HUES48 (cell line): ENCODE results near the gene MPPE1.
A peak's percentile ranks its signal among the peaks of the same experiment; 100 is the strongest.

ENCODE experiments used
- H3K27ac ChIP-seq: one replicate; pipeline ENCODE4 v1.7.0; 2013; ENCODE audit warnings: low read depth, low read length, inconsistent platforms
- H3K27me3 ChIP-seq: 2 replicates; pipeline ENCODE4 v1.6.1; 2013; ENCODE audit warnings: mild to moderate bottlenecking, low read length; ENCODE audit not compliant: control insufficient read depth, insufficient read depth
- H3K36me3 ChIP-seq: 2 replicates; pipeline ENCODE4 v1.6.1; 2013; ENCODE audit warnings: low read length; ENCODE audit not compliant: control insufficient read depth, insufficient read depth
- H3K4me1 ChIP-seq: 2 replicates; pipeline ENCODE4 v1.6.1; 2013; ENCODE audit warnings: mild to moderate bottlenecking, low read length; ENCODE audit not compliant: control insufficient read depth, insufficient read depth
- H3K4me3 ChIP-seq: 2 replicates; pipeline ENCODE4 v1.5.1; 2013; ENCODE audit warnings: mild to moderate bottlenecking, low read depth, low read length
- H3K9ac ChIP-seq: 2 replicates; pipeline ENCODE4 v1.6.1; 2013; ENCODE audit warnings: mild to moderate bottlenecking, low read depth, low read length, moderate library complexity
- H3K9me3 ChIP-seq: 2 replicates; pipeline ENCODE4 v1.6.1; 2013; ENCODE audit warnings: low read length; ENCODE audit not compliant: control insufficient read depth, insufficient read depth

The MPPE1 gene

DNA sequence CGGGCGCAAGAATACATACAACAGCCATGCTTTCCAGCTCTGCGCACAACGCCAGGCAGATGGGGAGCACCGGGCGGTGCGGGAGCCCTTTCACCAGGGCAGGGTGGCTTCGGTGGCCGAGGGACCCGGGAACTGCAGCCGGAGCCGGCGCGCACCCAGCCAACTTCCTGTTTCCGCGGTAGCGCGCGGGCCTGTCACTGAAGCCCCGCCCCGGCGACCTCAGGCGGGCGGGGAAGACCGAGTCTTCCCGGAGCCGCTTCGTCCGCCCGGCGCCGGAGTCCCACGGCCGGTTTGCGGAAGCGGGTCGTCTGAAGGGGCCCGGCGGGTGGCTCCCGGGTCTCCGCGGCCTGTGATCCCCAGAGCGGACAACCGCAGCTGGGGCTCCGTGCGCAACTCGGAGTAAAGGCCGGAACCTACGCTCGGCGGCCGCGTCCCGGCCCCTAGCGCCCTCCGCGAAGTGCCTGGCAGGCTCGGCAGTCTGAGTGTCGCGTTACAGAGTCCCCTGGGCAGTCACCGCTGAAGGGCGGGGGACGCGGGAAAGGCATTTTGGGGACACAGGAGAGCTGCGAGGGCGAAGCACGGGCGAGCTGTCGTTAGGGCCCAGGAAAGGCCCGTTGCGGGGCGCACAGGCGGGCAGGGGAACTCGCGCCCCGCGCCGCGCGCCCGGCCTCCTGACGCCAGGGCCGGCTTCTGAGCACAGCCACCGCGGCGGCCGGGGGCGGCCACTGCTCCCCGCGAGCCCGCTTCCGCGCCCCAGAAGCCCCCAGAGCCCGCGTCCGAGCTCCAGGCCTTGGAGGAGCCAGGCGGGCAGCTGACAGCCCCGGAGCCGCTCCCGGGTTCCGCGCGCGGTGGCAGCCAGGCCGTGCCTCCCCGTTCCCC, at the start of gene MPPE1:
Gene MPPE1, minus strand, starts transcription at position 136 of the 879 bp plus-strand sequence. CDS start 11,053 bp downstream, outside the sequence.
- Histone ChIP-seq H3K27ac (peak within 1 kb of the TSS; percentile 91), H3K36me3 (no peaks in the 10 kb centered on the region)

GRCh38 chr18:11957636-11958035, 49.5 kb upstream of the MPPE1 start:
- Histone ChIP-seq H3K4me3 (no peak overlapping the region), H3K27ac (no peak overlapping the region), H3K36me3 (no peaks in the 10 kb centered on the region), H3K27me3 (no peaks in the 10 kb centered on the region), H3K9me3 (peaks cover 15% of the 10 kb centered on the region), H3K4me1 (peaks cover 5% of the 10 kb centered on the region), H3K9ac (no peak overlapping the region)

More for the DNA sequence above, at the start of gene MPPE1:
- Histone ChIP-seq H3K4me1 (peaks cover 28% of the 10 kb centered on the region), H3K27me3 (peaks cover 7% of the 10 kb centered on the region), H3K9me3 (no peaks in the 10 kb centered on the region), H3K9ac (peak within 1 kb of the TSS; percentile 64), H3K4me3 (peak within 1 kb of the TSS; percentile 90)

DNA sequence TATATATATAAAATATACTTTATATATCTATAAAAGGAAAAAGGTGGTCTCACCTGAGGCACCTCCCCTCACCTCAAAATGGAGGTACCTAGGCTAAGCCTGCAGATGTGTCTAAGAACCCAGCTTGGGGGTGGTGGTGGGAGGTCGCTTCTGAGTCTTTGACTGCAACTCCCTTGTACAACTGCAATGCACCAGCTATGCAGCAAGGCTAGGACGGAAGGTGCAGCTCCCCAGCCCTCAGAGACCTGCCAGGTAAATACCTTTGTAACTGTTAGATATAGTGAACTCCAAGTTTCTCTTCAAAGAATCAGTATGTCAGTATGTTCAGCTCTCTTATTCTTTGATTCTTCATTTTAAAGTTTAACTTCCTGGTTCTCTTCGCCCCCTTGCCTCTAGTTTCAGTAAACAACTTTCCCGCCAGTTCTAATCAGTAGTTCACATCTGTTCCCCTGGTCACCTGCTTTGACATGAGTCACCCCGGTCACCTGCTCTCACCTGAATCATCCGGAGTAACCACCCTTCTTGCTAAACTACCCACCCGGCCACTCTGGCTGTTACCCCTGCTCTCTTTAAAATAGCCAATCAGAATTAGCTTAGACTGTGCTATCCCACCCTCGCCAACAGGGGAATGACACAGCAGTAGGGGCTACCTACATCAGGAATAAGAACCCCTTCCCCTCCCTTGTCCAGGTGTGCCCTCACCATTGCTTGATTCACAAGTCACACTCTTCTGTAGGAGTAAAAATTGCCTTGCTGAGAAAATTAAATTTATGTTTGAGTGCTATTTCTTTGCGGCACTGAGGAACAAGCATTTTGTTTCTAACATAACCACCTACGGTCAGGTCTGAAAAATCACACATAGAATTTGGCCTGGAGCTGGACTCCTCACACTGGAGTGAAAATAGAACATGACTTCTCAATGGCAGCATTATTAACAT, 48.5 kb upstream of the MPPE1 start:
- peaks cover 15% of the 10 kb centered on the region for H3K9me3 ChIP-seq
- H3K27me3 ChIP-seq, result no peaks in the 10 kb centered on the region
- H3K9ac ChIP-seq, result no peak overlapping the region
- no peak overlapping the region for H3K4me3 ChIP-seq
- peaks cover 7% of the 10 kb centered on the region for H3K4me1 ChIP-seq
- no peaks in the 10 kb centered on the region for H3K36me3 ChIP-seq
- no peak overlapping the region for H3K27ac ChIP-seq

DNA sequence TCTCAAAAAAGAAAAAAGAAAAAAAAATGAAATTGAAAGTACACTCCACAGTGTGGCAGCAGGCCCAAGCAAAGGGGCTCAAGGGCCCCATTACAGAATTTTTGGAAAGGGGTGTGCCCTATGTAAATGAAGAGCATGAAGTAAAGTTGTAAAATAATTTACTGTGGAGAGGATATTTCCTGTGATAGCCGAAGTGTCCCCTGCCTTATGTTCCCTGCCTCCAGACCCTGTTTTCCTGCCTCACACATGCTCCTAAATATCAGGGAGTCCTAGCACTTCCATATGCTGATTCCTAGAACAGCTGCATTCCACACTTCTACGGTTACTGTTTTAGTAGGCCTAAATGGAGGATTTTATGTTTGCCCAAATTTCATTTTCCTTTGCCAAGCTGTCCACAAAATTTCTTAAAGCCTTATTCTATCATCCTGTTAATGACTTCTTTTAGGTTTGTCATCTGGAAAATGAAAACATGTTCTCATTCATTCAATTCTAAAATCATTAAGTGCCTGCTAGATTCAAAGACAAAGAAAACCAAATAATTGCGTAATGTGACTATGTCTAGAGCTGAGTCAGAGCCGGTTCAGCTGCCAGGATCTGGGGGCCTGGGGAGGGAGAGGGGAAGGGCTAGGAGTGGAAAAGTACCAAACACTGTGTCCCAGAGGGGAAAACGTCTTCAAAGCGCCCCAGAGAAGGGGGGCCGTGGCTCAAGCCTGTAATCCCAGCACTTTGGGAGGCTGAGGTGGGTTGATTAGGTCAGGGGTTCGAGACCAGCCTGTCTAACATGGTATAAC, 47.3 kb upstream of the MPPE1 start:
- H3K4me1 ChIP-seq, result peaks cover 7% of the 10 kb centered on the region
- H3K27ac ChIP-seq, result peak overlapping the region; percentile 58
- H3K9ac ChIP-seq, result no peak overlapping the region

DNA sequence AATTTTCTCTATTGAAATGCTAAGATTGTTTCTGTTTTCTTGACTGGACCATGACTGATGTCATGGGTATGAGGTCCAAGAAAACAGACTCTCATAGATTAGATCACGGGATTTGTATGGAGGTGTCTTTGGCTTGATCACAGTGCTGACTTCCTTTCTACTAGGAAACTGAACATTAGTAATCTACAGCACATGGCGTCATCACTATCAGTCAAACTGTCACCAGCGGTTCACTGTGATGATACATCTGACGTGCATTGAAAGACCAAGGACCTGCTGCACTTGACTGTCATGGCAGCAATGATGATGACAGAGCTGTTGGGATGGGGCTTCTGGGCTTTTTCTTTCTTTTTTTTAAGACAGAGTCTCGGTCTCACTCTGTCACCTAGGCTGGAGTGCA, 45.0 kb upstream of the MPPE1 start:
- Histone ChIP-seq H3K27me3 (no peaks in the 10 kb centered on the region), H3K27ac (no peak overlapping the region)

More for the DNA sequence above, 47.3 kb upstream of the MPPE1 start:
- H3K36me3 ChIP-seq, result no peaks in the 10 kb centered on the region
- no peaks in the 10 kb centered on the region for H3K27me3 ChIP-seq
- no peak overlapping the region for H3K4me3 ChIP-seq
- H3K9me3 ChIP-seq, result peaks cover 15% of the 10 kb centered on the region

DNA sequence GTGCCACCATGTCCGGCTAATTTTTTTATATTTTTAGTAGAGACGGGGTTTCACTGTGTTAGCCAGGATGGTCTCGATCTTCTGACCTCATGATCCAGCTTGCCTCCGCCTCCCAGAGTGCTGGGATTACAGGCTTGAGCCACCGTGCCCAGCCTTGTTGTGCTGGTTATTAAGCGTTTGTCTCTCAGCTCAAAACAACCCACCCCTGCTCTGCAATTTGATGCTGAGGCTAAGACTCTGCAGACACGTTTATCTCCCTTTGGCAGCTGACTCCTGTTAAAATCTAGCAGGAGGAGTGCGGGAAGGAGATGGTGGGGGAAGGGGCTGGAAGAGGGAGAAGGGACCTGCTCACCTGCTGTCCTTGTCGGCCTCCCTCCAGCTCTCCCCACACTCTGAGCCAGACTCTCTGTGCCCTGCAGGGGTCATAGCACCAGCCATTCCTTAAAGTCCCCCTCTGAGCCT, 43.3 kb upstream of the MPPE1 start:
- no peaks in the 10 kb centered on the region for H3K27me3 ChIP-seq

More for the DNA sequence above, 45.0 kb upstream of the MPPE1 start:
- H3K4me3 ChIP-seq, result no peak overlapping the region
- no peak overlapping the region for H3K9ac ChIP-seq
- H3K4me1 ChIP-seq, result peaks cover 16% of the 10 kb centered on the region
- H3K9me3 ChIP-seq, result peaks cover 12% of the 10 kb centered on the region; the same call in 1 of the 2 replicates
- no peaks in the 10 kb centered on the region for H3K36me3 ChIP-seq

GRCh38 chr18:11950824-11951223, 42.7 kb upstream of the MPPE1 start:
- Histone ChIP-seq H3K9me3 (no peaks in the 10 kb centered on the region), H3K27ac (no peak overlapping the region), H3K4me1 (peaks cover 28% of the 10 kb centered on the region), H3K9ac (no peak overlapping the region), H3K36me3 (no peaks in the 10 kb centered on the region), H3K27me3 (no peaks in the 10 kb centered on the region), H3K4me3 (no peak overlapping the region)

More for the DNA sequence above, 43.3 kb upstream of the MPPE1 start:
- no peaks in the 10 kb centered on the region for H3K36me3 ChIP-seq
- no peak overlapping the region for H3K4me3 ChIP-seq
- no peaks in the 10 kb centered on the region for H3K9me3 ChIP-seq
- no peak overlapping the region for H3K9ac ChIP-seq
- no peak overlapping the region for H3K27ac ChIP-seq
- peaks cover 23% of the 10 kb centered on the region for H3K4me1 ChIP-seq

DNA sequence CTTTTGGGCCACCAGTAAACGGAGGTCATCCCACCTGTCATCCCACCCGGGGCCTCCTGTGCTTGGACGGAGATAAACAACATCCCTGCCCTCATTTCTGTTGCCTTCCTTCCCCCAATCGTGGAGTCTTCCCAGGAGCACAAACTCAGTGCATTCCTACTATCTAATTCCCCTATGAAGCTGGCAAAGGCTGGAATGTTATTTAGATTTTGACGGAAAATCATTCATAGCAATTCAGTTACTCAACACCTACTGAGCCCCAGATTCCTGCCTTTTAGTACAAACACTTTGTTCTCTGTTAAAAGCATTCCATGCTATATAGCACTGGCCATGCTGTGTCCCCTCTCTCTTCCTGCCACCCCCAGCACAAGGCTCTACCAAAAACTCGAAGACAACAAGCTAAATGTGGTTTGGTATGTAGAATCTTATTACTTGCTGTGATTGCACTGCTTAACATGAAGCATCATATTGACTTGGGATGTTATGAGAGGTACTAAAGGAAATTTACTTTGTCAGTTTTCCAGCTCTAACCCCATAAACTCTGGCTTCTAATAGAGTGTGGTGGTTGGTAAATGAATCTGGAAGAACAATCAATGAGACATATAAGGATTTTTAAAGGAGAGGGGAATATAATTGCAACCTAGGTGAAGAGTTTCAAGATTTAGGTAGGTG, 40.9 kb upstream of the MPPE1 start:
- H3K27ac ChIP-seq, result peak overlapping the region; percentile 53
- no peaks in the 10 kb centered on the region for H3K9me3 ChIP-seq
- peaks cover 22% of the 10 kb centered on the region for H3K4me1 ChIP-seq
- no peak overlapping the region for H3K9ac ChIP-seq
- H3K36me3 ChIP-seq, result no peaks in the 10 kb centered on the region
- H3K4me3 ChIP-seq, result no peak overlapping the region
- no peaks in the 10 kb centered on the region for H3K27me3 ChIP-seq

DNA sequence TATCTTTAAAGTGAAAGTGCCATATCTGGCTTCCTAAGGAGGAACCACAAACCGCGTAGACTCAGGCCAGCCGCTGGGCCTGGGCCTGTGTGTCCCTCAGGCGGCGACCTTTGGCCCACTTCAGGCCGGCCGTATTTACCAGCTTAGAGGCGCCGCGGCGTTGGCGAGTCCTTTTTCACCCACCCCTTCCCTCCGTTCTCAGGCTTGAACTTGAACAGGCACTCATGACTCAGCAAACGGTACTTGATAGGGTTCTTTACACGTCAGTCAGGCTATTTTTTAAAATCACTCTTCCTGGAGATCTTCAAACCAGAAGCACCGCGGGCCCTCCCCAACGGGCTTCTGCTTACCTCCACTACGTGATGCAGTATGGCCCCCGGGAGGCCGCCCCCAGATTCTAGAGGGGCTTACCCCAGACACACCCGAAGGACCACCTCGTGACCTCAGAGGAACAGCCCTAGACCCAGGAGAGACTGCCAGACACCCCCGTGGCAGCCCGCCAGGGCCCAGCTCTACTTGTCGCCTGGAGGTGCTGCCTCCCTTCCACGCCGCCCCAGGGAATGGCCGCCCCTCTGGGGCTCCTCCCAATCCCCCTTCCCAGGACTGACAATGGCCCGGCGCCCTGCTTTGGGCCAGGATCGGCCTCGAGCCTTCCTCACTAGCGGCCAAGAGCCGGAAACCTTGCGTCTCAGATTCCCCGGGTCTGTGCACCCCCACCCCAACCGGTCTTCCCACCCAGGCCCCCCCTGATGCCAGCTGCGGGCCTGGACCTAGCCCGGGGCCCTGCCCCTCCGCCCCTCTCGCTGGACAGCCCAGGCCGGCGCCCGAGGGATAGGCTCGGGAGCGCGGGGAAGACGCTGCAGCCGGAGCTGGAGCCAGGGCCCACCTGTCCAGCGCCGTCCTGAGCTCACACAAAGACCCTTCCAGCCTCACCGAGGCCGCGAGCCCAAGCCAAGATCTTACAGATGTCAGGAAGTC, 39.4 kb upstream of the MPPE1 start:
- Histone ChIP-seq H3K27me3 (no peaks in the 10 kb centered on the region), H3K36me3 (no peaks in the 10 kb centered on the region), H3K4me3 (peak overlapping the region; percentile 57), H3K27ac (peak overlapping the region; percentile 93), H3K4me1 (peaks cover 22% of the 10 kb centered on the region), H3K9me3 (no peaks in the 10 kb centered on the region), H3K9ac (peak overlapping the region; percentile 78)
